Memory B cell (primary cell): ENCODE results near the gene HYAL3.

ENCODE experiments used
- ATAC-seq: fragments of 150-1000 bp; cut with Tn5 transposase; 2 replicates; pipeline ENCODE4 v1.10.0; 2021; ENCODE audit warnings: low read depth, mild to moderate bottlenecking, moderate library complexity
- DNase-seq, 2 donors: peaks; one replicate each; pipeline ENCODE4 v3.0.0; 2022; ENCODE audit warnings: low spot score in 2 of 2
- H3K27ac Mint-ChIP-seq: one replicate; pipeline ENCODE4 v1.8.0; 2022; ENCODE audit warnings: mild to moderate bottlenecking, moderate library complexity, mixed read lengths
- H3K27me3 Mint-ChIP-seq: one replicate; pipeline ENCODE4 v1.8.0; 2022; ENCODE audit warnings: mixed read lengths
- H3K36me3 Mint-ChIP-seq: one replicate; pipeline ENCODE4 v1.8.0; 2022; ENCODE audit warnings: mild to moderate bottlenecking, mixed read lengths
- H3K4me1 Mint-ChIP-seq: one replicate; pipeline ENCODE4 v1.8.0; 2022; ENCODE audit warnings: mixed read lengths
- H3K4me3 Mint-ChIP-seq: one replicate; pipeline ENCODE4 v1.8.0; 2022; ENCODE audit warnings: mild to moderate bottlenecking, moderate library complexity, mixed read lengths
- H3K9me3 Mint-ChIP-seq: one replicate; pipeline ENCODE4 v1.8.0; 2022; ENCODE audit warnings: mixed read lengths

HYAL3 gene

GRCh38 chr3:50323614-50324199, 24.5 kb upstream of the HYAL3 start:
- H3K9me3 Mint-ChIP-seq = no peaks in the 10 kb centered on the region
- no peak for ATAC-seq
- no peaks in the 10 kb centered on the region for H3K36me3 Mint-ChIP-seq
- no peak for DNase-seq
- H3K4me3 Mint-ChIP-seq = no peak overlapping the region
- peaks cover 33% of the 10 kb centered on the region for H3K4me1 Mint-ChIP-seq
- no peaks in the 10 kb centered on the region for H3K27me3 Mint-ChIP-seq
- no peak overlapping the region for H3K27ac Mint-ChIP-seq

DNA sequence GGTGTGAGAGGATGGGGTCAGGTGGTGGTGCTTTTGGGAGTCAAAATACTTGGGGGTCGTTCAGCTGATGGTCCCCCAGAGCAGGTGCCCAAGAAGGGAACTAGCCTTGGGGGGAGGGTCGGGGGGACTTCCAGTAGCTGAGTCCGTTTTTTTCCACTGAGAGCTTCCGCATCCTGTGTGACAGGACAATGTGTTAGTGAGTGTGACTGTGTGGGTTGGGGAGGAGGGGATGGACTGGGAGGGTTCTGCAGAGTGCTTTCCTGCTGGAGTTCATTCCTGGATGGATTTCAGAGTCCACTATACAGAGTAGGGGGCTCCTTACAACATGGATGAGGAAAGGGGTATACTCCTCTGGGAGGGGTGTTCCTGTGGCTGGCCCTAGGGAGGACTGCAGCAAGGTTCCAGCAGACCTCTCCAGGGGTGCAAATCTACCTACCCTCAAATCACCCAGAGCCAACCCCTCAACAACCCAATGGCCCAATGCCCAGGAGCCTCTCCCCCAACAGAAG, 23.9 kb upstream of the HYAL3 start:
- peaks cover 34% of the 10 kb centered on the region for H3K4me1 Mint-ChIP-seq
- no peaks in the 10 kb centered on the region for H3K27me3 Mint-ChIP-seq
- H3K27ac Mint-ChIP-seq = no peak overlapping the region
- ATAC-seq (no peak), DNase-seq (no peak)
- H3K4me3 Mint-ChIP-seq = peak overlapping the region; percentile 3
- H3K9me3 Mint-ChIP-seq = no peaks in the 10 kb centered on the region
- no peaks in the 10 kb centered on the region for H3K36me3 Mint-ChIP-seq

DNA sequence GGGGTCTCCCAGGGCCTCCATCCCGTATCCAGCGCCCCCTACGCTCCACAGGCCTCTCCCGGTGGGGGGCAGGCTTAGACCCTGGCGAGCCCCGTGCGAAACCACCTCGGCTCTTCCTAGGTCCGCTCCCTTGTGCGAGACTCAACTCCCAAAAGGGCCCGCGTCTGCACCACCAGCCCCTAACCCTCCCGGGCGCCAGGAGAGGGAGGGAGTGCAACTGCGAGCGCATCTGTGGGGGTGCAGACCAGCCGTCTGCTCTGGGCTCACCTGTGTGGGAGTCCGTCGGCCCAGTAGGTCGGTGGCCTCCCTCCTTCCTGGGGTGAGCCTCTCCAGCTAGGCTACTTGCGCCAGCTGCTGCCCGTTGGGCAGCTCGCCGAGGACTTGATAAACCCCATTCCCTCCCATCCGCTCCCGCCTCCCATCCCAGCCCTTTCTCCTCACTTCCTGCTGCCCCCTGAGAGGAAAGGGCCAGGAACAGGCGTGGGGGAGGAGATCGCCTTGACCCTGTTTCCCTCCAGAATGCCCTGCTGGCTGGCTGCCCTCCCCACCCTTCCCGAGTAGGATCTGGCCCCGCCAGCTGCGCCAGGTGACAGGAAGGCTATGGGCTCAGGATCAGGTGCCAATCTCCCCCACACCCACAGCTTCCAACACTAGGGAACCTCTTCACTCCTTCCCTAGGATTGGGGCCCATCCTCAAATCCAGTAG, 23.3 kb upstream of the HYAL3 start, which contains the start of gene HYAL2:
Gene HYAL2 (minus strand): TSS at position 360 of the 706 bp plus-strand sequence. CDS start 2,256 bp downstream, outside the sequence.
- DNase-seq = no peak
- no peak for ATAC-seq
- Mint-ChIP-seq H3K9me3 (no peaks in the 10 kb centered on the region), H3K27me3 (no peaks in the 10 kb centered on the region), H3K36me3 (no peaks in the 10 kb centered on the region), H3K27ac (peak within 1 kb of the TSS; percentile 91), H3K4me3 (peak within 1 kb of the TSS; percentile 86), H3K4me1 (peaks cover 36% of the 10 kb centered on the region)

GRCh38 chr3:50322115-50322385, 22.8 kb upstream of the HYAL3 start:
- Mint-ChIP-seq H3K9me3 (no peaks in the 10 kb centered on the region), H3K27me3 (no peaks in the 10 kb centered on the region), H3K27ac (no peak overlapping the region), H3K4me1 (peaks cover 36% of the 10 kb centered on the region), H3K4me3 (no peak overlapping the region), H3K36me3 (no peaks in the 10 kb centered on the region)
- DNase-seq (no peak), ATAC-seq (no peak)

- Mint-ChIP-seq H3K36me3 (no peaks in the 10 kb centered on the region), H3K4me3 (peak overlapping the region; percentile 86), H3K27me3 (no peaks in the 10 kb centered on the region), H3K9me3 (no peaks in the 10 kb centered on the region), H3K27ac (peak overlapping the region; percentile 91), H3K4me1 (peaks cover 37% of the 10 kb centered on the region)
- peak; percentile 77 for ATAC-seq
- peak; percentile 78 to 81 for DNase-seq
Measured at GRCh38 chr3:50321336-50322114, 22.3 kb upstream of the HYAL3 start.

DNA sequence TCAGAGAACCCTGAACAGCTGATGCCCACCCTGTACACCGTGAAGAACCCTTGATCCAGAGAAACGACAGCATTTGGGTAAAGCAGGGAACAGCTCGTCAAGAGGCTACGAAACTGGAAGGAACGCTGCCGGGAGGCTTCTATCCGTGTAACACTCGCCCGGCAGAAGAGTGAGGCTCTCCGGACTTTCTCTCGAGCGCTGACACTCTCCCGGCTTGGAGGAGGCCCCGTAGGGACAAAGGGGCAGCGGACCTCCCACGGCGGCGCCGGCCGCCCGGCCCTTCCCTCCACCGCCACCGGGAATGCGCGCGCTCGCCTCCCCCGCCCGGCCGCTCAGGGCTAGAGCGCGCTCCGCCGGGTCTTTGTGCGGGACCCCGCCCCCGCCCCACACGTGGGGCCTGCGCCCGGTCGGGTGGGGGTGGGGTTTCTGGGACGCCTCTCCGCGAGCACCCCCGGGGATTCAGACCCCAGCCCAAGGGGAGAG, 21.7 kb upstream of the HYAL3 start:
- ATAC-seq (peak; percentile 56), DNase-seq (no peak)
- no peaks in the 10 kb centered on the region for H3K9me3 Mint-ChIP-seq
- H3K36me3 Mint-ChIP-seq = no peaks in the 10 kb centered on the region
- H3K27me3 Mint-ChIP-seq = no peaks in the 10 kb centered on the region
- H3K4me3 Mint-ChIP-seq = peak overlapping the region; percentile 91
- peak overlapping the region; percentile 91 for H3K27ac Mint-ChIP-seq
- H3K4me1 Mint-ChIP-seq = peaks cover 38% of the 10 kb centered on the region

- H3K9me3 Mint-ChIP-seq = no peaks in the 10 kb centered on the region
- ATAC-seq = no peak
- no peak for DNase-seq
- no peaks in the 10 kb centered on the region for H3K36me3 Mint-ChIP-seq
- H3K4me3 Mint-ChIP-seq = peak overlapping the region; percentile 91
- peaks cover 42% of the 10 kb centered on the region for H3K4me1 Mint-ChIP-seq
- H3K27me3 Mint-ChIP-seq = no peaks in the 10 kb centered on the region
- peak overlapping the region; percentile 72 for H3K27ac Mint-ChIP-seq
Measured at GRCh38 chr3:50319894-50320625, 20.9 kb upstream of the HYAL3 start.

DNA sequence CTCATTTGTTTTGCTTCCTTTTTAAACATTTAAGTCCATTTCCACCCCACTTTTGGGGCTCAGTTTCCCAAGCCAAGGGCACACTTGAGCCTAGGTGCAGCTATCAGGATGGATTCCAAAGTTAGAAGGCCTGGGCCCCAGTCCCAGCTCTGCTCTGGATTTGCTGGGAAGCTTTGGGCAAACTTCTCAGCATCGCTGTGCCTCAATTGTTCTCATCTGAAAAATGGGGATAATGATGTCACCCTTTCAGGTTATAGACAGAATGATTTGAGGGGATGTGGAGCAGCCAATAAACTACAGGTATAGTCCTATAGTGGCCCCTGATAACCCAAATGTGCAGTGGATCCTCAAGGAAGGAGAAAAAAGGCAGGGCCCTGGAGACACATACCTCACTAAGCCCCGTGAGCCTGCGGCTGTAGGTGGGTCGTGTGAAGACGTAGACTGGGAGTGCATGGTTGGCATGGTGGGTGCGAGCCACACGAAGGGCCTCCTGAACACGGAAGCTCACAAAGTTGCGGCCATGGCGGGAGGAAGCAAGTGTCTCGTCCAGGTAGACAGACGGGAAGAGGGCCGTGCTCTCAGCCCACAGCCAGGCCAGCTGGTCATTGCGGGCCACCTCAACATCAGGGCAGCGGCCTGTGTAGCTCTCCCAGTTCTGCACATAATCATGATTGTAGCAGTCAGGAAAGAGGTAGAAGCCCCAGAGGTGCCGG, 20.1 kb upstream of the HYAL3 start:
- ATAC-seq (no peak), DNase-seq (no peak)
- Mint-ChIP-seq H3K4me1 (peaks cover 39% of the 10 kb centered on the region), H3K4me3 (peak overlapping the region; percentile 32), H3K27me3 (no peaks in the 10 kb centered on the region), H3K9me3 (no peaks in the 10 kb centered on the region), H3K36me3 (no peaks in the 10 kb centered on the region), H3K27ac (no peak overlapping the region)

- DNase-seq = no peak
Measured at GRCh38 chr3:50318615-50319014, 19.4 kb upstream of the HYAL3 start.

GRCh38 chr3:50318163-50318562, 19.0 kb upstream of the HYAL3 start:
- Mint-ChIP-seq H3K27me3 (no peaks in the 10 kb centered on the region), H3K27ac (no peak overlapping the region), H3K36me3 (no peaks in the 10 kb centered on the region), H3K9me3 (no peaks in the 10 kb centered on the region), H3K4me1 (peaks cover 38% of the 10 kb centered on the region), H3K4me3 (no peak overlapping the region)
- ATAC-seq (no peak), DNase-seq (no peak)

More at GRCh38 chr3:50318615-50319014, 19.4 kb upstream of the HYAL3 start:
- Mint-ChIP-seq H3K4me1 (peaks cover 39% of the 10 kb centered on the region), H3K9me3 (no peaks in the 10 kb centered on the region), H3K4me3 (peak overlapping the region; percentile 29), H3K27me3 (no peaks in the 10 kb centered on the region), H3K36me3 (no peaks in the 10 kb centered on the region), H3K27ac (no peak overlapping the region)
- ATAC-seq = no peak

GRCh38 chr3:50317300-50317699, 18.1 kb upstream of the HYAL3 start:
- DNase-seq (no peak), ATAC-seq (no peak)
- no peak overlapping the region for H3K4me3 Mint-ChIP-seq
- H3K9me3 Mint-ChIP-seq = no peaks in the 10 kb centered on the region
- no peaks in the 10 kb centered on the region for H3K27me3 Mint-ChIP-seq
- no peaks in the 10 kb centered on the region for H3K36me3 Mint-ChIP-seq
- no peak overlapping the region for H3K27ac Mint-ChIP-seq
- peaks cover 36% of the 10 kb centered on the region for H3K4me1 Mint-ChIP-seq

DNA sequence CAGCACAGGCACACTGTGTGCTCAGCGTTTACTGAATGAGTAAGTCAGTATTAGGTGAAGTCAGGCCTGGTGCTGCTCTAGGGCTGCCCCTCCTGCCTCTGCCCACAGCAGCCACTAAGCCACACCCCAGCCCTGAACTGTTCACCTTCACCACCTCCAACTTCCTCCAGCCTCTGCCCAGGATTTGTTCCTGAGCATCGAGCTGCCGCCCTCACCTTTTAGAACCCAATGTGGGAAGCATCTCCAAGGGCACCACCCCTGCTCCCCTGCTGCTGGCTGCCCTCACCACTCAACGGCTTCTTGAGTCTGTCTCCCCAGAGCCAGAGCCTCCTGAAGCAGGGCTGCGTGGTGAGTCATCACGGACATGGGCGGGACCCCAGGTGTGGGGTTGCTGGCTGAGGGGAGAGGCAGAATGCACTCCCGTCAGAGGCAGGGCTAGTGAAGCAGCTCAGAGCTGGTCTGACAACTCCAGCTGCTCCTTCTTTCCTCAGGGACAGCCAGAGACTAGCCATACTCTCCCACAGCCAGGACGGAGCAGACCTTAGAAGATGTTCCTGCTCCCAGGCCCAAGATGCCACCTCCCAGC, 17.5 kb upstream of the HYAL3 start:
- H3K4me3 Mint-ChIP-seq = peak overlapping the region; percentile 79
- no peaks in the 10 kb centered on the region for H3K9me3 Mint-ChIP-seq
- H3K36me3 Mint-ChIP-seq = no peaks in the 10 kb centered on the region
- H3K27ac Mint-ChIP-seq = peak overlapping the region; percentile 80
- H3K27me3 Mint-ChIP-seq = no peaks in the 10 kb centered on the region
- peaks cover 36% of the 10 kb centered on the region for H3K4me1 Mint-ChIP-seq
- ATAC-seq (peak; percentile 57), DNase-seq (peak in 1 of 2 donors; percentile 44)

DNA sequence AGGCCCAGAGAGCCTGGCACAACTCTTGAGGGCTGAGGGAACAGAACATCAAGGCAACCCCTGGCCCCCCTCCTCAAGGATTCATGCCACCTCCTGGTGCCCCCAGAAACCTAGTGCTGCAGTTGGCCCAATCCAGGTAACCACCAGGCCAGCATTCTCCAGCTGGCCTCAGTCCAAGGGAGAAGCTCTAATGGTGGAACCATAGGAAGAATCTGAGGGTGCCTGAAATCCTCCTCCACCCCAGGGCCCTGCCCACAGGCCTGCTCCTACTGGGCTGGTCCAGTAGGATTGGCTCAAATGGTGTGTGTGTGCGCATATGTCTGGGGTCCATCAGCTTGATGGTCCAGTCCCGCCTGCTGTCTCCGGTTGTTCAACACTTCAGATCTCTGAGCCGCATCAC, 15.6 kb upstream of the HYAL3 start:
- ATAC-seq (no peak), DNase-seq (no peak)
- peaks cover 27% of the 10 kb centered on the region for H3K4me1 Mint-ChIP-seq
- no peaks in the 10 kb centered on the region for H3K27me3 Mint-ChIP-seq
- H3K36me3 Mint-ChIP-seq = no peaks in the 10 kb centered on the region
- no peak overlapping the region for H3K27ac Mint-ChIP-seq
- H3K4me3 Mint-ChIP-seq = no peak overlapping the region
- H3K9me3 Mint-ChIP-seq = no peaks in the 10 kb centered on the region
